ENCODE results near the gene PNLIPRP1.

Gene PNLIPRP1

GRCh38 chr10:116631871-116632295, 41.1 kb downstream of the PNLIPRP1 start:
- no peak for DNase-seq (ENCODE audit: low spot score)

GRCh38 chr10:116632596-116633215, 41.9 kb downstream of the PNLIPRP1 start:
- no peak for DNase-seq (ENCODE audit: low spot score)

- no peak for DNase-seq (ENCODE audit: low spot score)
These were observed 42.4 kb downstream of the PNLIPRP1 start for GRCh38 chr10:116633216-116633600.

- DNase-seq (ENCODE audit: low spot score) = no peak
These were observed 43.6 kb downstream of the PNLIPRP1 start for GRCh38 chr10:116634126-116634975.

- no peak for DNase-seq (ENCODE audit: low spot score)
These were observed 45.6 kb downstream of the PNLIPRP1 start for GRCh38 chr10:116636385-116636784.

DNA sequence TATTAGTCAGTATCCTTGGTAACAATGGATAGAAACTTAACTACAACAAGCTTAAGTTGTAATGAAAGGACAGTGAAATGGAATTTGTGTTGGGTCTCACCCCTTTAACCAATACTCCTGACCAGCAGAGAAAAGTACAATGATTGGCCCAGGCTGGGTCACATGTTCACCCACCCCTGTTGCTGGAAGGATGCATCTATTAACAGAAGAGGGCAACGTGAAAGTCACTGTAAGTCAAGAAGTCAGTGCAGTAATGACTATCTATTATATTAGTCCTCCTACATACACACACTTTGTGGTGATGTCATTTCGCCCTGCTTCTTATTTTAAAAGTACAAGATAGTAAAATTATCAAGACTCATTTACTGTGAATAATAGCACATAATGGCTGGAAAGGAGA, 46.2 kb downstream of the PNLIPRP1 start:
- no peak for DNase-seq (ENCODE audit: low spot score)

DNA sequence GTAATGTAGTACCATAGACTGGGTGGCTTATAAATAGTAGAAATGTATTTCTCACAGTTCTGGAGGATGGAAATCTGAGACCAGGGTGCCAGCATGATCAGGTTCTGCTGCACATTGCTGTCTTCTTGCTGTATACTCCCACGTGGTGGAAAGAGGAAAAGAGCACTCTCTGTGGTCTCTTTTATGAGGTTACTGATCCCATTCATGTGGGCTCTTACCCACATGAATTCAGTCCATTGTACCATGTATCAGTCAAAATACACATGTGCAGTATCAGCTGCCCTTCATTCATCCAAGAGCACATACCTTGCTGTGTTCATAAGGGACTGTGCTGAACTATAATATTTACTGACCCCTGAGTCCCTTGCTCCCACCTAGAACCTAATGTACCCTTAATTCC, 47.1 kb downstream of the PNLIPRP1 start:
- no peak for DNase-seq (ENCODE audit: low spot score)

DNA sequence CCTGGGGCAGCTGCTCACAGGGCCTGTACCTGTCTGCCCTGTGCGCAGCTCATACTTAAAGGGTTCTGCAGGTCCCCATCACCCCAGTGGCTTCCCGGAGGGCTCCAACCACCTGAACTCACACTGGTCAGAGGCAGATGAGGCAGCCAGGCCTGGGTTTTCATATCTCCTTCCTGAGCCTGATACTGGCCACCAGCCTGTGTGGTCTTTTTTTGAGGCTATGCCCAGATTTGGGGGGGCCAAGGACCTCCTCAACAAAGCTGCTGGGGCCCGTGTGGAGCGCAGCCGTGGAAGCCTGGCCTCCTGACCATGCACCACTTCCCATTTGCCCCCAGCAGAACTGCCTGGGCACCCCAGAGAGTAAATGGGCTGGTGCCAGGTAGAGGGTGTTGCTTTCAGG, 55.7 kb downstream of the PNLIPRP1 start:
- DNase-seq (ENCODE audit: low spot score) = no peak

DNA sequence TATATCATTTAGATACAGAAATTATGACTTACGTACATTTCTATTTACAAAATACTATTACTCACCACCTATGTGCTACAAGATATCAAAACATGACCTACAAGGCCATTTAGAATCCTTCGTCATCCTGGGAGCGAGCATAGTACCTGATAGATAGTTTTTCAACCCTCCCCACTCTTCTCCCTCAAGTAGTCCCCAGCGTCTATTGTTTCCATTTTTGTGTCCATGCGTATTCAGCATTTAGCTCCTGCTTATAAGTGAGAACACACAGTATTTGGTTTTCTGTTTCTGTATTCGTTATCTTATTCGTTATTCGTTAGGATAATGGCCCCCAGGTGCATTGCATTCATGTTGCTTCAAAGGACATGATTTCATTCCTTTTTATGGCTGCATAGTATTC, 58.1 kb downstream of the PNLIPRP1 start:
- DNase-seq (ENCODE audit: low spot score) = no peak

DNA sequence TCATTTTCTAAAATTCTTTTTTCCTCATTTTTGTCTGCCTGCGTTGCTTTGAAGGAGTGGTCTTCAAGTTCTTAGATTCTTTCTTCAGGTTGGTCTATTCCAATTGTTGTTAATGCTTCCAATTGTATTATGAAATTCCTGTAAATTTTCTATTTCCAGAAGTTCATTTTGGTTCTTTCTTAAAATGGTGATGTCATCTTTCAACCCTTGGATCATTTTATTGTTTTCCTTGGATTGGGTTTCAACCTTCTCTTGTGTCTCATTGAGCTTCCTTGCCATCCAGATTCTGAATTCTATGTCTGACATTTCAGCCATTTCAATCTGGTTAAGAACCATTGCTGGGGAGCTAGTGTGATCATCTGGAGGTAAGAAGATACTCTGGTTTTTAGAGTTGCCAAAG, 63.1 kb downstream of the PNLIPRP1 start:
- DNase-seq (ENCODE audit: low spot score) = no peak

DNA sequence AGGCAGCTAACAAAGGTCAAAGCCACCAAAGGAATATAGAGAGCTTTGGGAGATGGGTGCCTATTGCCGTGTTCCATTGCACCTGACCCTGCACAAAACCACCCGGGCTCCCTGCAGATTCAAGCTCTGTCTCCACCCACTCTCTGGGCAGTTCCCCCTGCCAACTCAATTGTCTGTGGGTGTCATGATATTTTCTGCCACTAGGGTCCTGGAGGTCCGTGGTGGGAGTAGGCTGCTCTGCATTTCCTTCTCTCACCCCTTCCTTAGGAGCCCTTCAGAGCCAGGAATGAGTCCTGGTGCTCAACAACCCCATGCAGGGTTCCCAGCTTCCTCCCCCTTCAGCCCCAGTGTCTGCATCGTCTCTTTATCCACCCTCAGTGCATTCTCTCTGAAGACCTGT, 64.1 kb downstream of the PNLIPRP1 start:
- no peak for DNase-seq (ENCODE audit: low spot score)

- DNase-seq (ENCODE audit: low spot score) = no peak
These were observed 64.8 kb downstream of the PNLIPRP1 start for GRCh38 chr10:116655568-116655967.

DNA sequence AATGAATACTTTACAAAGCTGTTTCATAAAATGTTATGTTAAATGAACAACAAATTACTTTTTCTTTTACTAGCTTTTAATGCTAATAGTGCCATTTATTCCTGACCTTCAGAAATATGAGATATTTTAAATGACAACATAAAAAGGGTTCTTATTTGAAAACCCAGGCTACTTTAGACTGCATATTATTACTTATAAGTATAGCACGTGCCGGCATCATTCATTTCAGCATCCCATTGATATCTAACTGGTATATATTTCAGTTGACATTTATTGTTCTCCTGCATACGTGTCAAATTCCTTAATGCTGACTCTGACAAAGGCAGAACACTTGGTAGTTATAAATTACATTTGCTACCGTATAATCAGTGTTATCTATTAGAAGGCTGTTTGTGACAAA, 65.3 kb downstream of the PNLIPRP1 start:
- no peak for DNase-seq (ENCODE audit: low spot score)

- no peak for DNase-seq (ENCODE audit: low spot score)
These were observed 67.2 kb downstream of the PNLIPRP1 start for GRCh38 chr10:116657863-116658551.

Data from AG20443 (cell line).